Coronary artery (tissue), 2 donors: ENCODE data around the gene LMOD2.

Experiments
- DNase-seq: peaks from one replicate; pipeline ENCODE4 v3.0.0-alpha.2; 2017; ENCODE audit warnings: low spot score
- H3K27ac ChIP-seq, 2 donors: fragments of 200-600 bp; sonication (generic); one replicate each; pipeline ENCODE4 v1.5.1; 2016 to 2019
- H3K4me3 ChIP-seq: fragments of 200-600 bp; sonication (generic); 2 replicates; pipeline ENCODE4 v1.5.1; 2016; ENCODE audit warnings: mild to moderate bottlenecking, moderate library complexity
- CTCF ChIP-seq: fragments of 200-600 bp; sonication (generic); IDR thresholded peaks from one replicate; pipeline ENCODE4 v1.5.1; 2019; ENCODE audit warnings: antibody characterized with exemption

LMOD2 gene

DNA sequence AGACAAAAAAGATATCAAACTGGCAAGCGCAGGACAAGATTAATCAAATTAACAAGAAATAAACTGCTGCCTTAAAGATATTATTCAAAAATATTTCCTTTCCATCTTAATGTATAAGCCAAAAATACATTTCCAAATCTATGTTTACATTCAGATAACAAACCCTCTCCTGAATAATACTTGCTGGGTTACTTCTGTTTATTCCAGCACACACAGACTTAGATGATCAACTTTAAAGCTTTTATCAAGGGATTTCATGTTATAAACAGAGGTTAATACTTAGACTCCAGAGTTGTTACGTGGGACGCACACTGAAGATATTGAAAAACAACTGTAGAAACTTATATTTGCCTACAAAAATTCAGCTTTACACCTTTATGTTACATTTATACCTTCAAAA is 33.6 kb downstream of the LMOD2 start:
- no peak for DNase-seq
- no peak overlapping the region for H3K27ac ChIP-seq
- no peak overlapping the region for H3K4me3 ChIP-seq
- TF ChIP-seq CTCF = no peak

DNA sequence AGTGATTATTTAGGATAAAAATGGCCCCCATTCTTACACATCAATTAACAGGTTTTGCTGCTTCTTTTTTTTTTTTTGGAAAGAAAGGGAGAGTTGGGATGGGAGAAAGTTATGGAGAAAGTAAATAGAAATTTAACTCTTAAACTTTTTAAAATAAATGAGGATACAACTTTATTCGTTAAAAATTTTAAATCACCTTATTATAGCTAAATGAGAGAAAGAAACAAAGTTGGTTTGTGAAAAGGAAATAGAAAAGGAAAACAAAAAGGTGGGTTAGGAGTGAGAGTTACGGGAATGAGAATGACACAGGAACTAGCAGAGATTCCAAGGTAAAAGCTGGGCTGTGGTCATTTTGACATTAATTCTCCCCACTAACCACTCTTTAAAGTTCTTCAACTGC is 34.9 kb downstream of the LMOD2 start:
- H3K4me3 ChIP-seq = no peak overlapping the region
- no peak for DNase-seq
- H3K27ac ChIP-seq = no peak overlapping the region
- TF ChIP-seq CTCF = no peak

- Histone ChIP-seq H3K27ac (no peak overlapping the region), H3K4me3 (no peak overlapping the region)
- TF ChIP-seq CTCF = no peak
- no peak for DNase-seq
Measured at GRCh38 chr7:123692471-123692877, 36.8 kb downstream of the LMOD2 start.

GRCh38 chr7:123695944-123696677 is 40.4 kb downstream of the LMOD2 start:
- no peak overlapping the region for H3K27ac ChIP-seq
- no peak overlapping the region for H3K4me3 ChIP-seq
- DNase-seq = no peak
- no peak for TF ChIP-seq CTCF

DNA sequence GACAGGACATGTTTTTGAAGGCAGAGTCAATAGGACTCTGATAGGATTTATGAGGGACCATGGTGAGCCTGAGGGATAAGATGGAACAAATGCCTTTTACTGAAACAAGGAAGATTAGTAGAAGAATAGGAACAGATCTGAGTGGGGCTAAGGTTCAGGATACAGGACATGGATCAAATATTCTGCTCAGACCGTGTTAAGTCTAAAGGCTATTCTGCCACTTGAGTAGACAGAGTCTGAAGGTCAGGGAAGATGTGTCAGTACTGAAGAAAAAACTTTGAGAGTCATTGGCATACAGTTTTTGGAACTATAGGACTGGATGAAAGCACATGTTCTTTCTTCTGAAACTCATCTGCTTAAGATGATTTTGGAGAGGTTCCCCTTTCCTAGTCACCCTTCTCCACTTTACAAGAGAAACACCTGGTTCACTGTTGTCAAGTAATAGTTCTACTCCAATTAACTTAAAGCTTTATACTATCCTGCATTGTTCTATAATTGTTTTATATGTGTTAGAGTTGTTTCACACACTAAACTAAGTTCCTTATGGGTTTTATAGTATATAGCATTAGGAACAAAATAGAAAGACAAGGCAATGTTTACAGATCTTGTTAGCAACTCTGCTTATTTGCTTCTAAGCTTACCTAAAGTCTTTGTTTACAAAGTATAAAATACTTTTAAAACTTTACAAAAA is 49.7 kb downstream of the LMOD2 start:
- no peak for DNase-seq
- Histone ChIP-seq H3K27ac (no peak overlapping the region), H3K4me3 (no peak overlapping the region)
- no peak for TF ChIP-seq CTCF

DNA sequence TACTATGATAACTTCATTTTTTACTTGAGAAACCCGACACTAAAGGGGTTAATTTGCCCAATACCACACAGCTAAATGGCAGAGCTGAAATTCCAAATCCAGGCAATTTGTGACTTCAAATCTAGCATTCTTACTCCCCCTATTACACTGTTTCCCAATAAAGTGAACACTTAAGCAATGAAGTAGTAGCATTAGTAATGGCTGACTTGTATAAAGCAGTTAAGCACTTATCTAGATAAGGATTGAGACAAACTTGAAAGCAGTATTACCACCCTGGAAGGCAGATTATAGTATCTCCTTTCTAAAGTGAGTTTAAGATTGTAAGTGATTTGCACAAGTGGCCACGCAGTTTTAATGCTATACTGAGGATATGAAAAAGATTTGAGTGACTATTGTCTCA is 53.9 kb downstream of the LMOD2 start:
- no peak for TF ChIP-seq CTCF
- no peak for DNase-seq
- Histone ChIP-seq H3K27ac (no peak overlapping the region), H3K4me3 (no peak overlapping the region)

DNA sequence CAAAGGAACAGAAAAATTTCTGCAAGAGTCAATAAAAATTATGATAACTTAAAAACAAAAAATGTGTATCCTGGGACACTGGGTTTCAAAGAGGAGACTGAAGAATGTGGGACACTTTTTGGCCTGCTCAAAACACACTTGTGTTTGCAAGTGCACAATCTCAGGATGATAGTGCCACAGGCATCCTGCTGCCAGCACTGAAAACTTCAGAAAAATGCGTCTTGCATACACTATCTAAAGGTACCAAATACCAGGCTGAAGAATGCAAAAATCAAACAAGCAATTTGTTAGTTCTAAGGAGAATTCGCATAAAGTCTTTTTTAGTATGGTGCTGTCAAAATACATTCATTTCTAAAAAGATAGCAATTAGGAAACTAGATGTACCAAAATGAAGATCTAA is 55.0 kb downstream of the LMOD2 start:
- Histone ChIP-seq H3K4me3 (no peak overlapping the region), H3K27ac (no peak overlapping the region)
- DNase-seq = no peak
- no peak for TF ChIP-seq CTCF
